Measurements from ENCODE around the gene SAMD11.

Gene SAMD11

DNA sequence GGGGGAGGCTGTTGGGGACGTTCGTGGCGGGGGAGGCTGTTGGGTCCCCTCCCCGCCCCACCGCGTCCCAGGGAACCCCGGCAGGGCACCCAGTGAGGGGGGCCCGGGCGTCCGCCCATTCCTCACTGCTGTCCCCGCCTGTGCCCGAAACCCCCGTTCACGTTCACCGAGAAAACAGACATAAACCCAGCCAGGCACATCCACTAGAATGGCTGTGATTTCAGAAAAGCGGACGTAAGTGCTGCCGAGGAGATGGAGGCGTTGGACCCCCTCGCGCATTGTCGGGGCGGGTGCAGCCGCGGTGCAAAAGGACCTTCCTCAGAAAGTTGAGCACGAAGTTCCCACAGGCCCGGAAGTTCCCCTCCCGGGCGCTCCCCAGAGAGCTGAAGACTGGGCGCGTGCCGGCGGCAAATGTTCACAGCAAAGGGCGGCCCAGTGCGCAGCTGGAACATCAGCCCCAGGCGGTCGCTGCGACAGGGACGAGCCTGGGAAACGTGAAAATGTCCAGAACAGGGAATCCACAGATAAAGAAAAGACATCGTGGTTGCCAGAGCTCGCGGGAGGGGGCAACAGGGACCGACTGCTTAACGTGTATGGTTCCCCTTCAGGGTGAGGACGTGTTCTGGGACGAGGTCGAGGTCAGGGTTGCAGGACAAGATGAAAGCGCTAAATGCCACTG lies 18.5 kb upstream of the SAMD11 start:
- no peak for DNase-seq

DNA sequence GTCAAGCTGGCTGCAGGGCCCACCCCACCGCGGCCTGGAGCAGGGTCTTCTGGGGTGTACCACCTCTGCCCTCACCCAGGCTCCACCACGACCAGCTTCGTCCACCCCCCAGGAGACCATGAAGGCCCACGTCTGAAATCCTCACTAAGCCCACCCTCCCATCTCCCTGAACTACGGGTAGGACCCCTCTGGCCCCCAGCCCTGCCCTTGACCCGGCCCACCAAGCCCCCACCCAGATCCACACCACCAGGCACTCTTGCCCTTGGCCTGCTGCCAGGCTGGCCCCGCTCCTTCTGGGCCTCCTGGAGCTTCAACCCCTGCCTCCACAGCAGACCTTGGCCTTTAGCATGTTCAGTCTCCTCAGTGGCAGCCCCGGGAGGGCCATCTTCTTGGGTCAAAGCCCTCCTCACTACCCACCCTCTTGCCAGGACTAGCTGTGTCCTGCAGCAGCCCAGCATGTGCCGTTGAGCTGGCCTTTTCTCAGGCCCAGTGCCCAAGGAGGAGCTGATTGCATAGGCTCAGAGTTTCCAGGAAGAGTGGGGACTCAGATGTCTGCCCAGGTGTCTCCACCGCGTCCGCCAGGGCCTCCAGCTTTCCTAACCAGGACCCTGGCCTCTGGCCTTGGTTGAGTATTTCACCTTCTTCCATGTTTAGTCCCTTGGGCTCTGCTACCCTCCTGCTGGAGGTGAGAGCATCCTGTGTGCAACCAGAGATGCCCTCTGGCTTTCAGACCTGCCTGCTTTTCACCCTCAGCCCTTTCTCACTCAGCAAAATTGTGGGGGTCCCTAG lies 17.7 kb upstream of the SAMD11 start:
- DNase-seq = no peak

DNA sequence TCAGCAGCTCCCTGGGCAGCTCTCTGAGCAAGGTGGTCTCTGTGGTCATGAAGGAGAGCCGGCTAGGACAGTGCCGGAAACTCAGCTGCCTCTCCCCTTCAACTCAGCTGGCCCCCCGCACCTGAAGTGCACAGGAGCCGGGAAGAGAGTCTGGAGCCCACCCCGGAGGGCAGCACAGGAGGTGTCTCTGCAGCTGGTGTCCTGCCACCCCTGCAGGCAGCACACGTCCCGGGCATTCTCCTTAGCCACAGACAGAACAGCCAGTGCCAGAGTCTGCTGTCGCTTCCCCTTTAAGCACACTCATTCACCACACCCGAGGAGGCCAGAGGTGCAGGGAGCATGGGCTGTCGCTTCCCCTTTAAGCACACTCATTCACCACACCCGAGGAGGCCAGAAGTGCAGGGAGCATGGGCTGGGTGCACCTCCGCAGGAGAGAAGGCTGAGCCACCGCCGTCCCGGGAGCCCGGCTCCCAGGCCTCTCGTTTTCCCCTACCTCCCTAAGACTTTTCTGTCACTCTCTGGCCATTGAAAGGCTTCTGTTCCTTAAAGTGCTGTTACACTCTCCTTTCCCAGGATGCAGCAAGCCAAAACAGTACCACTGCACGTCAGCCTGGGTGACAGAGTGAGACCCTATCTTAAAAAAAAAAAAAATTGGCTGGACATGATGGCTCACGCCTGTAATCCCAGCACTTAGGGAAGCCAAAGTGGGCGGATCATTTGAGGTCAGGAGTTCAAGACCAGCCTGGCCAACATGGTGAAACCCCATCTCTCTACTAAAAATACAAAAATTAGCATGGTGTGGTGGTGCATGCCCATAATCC lies 16.9 kb upstream of the SAMD11 start:
- DNase-seq = no peak

- no peak for DNase-seq
These were observed 15.9 kb upstream of the SAMD11 start for GRCh38 chr1:907611-908451.

- no peak for DNase-seq
These were observed 15.1 kb upstream of the SAMD11 start for GRCh38 chr1:908661-909060.

- DNase-seq = no peak
These were observed 13.8 kb upstream of the SAMD11 start for GRCh38 chr1:909861-910310.

DNA sequence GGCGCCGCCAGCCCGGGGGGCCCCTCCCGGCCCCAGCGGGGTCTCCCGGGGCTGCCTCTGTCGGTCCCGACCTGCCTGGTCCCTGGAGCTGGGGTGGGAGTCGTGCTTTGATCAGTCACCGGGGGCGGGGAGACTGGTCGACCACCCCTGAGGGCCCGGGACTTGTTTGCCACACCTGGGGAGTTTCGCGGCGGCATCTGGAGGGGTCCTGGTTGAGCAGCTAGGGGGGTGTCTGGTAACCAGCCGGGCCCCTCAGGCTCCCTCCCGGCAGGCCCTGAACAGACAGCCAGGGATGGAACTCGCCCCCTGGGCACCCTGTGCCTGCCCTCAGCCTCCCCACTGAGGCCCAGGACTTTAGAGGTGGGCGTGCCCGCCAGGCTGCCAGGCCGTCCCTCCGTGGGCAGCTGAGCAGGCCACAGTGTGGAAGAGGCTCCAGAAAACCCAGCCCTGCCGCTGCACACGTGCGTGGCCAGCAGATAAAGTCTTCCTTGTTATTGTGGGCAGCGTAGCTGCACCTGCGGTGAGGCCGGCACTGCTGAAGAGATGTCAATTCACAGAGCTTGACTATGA lies 13.3 kb upstream of the SAMD11 start:
- no peak for DNase-seq

DNA sequence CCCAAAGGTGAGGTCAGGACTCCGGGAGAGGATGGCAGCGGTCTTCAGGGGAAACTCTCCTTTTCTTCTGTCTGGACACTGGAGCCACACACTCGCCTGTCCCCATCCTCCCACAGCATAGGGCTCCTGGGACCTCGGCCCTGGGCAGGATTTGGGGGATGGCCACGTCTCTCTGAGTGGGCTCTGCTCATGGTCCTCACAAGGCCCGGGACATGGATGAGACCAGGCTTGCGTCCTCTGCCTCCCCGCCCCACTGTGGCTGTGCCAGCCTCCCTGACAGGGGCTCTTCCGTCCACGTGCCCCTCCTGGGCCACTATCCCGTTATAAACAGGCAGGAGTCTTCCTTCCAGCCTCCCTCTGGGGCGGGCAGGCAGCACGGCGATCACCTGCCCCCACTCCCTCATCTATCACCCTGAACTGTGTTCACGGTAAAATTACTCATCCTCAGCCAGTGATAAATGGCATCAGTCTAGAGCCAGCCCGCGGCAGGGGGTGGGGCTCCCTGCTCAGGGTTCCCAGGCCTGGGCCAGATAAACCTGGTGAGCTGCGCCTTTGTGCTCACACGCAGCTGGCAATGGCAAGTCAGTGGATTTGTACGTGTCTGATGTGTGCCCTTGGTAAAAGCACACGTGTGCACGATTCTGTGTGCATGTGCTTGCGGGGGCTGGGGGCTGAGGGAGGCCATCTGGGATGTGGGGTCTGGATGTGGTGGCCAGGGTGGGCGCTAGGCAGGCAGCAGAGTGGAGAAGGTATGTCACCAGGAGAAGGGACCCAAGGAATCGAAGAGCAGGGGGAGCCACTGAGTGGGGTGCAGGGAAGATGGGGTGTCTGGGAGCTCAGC lies 12.6 kb upstream of the SAMD11 start:
- DNase-seq = no peak

- DNase-seq = no peak
These were observed 11.6 kb upstream of the SAMD11 start for GRCh38 chr1:911875-912739.

DNA sequence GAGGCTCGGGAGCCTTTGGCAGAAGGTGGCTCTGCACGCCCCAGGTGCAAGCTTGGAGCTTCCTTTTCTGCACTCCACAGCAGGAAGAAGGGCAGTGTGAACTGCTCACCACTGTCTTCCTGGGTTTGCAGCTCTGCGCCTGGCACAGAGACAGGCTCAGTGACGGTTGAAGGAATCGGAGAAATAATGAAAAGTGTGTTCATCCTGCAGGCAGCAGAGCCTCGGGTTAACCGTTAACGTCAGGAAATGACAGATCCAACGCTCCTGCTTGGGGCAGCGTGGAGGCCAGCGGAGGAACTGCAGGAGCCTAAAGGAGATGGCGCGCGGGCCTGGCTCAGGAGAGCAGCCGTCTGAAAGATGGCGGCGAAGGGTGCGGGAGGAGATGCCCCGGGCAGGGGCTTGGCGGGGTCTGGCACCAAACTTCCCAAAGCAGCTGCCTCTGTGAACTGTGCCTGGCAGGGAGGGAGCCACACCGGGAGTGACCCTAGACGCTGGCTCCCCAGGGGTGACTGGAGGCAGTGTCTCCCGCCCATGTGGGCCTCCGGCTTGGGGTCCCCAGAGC lies 10.9 kb upstream of the SAMD11 start:
- no peak for DNase-seq

- DNase-seq = no peak
These were observed 10.1 kb upstream of the SAMD11 start for GRCh38 chr1:913491-914130.

GRCh38 chr1:914131-914890 lies 9.4 kb upstream of the SAMD11 start:
- no peak for DNase-seq

DNA sequence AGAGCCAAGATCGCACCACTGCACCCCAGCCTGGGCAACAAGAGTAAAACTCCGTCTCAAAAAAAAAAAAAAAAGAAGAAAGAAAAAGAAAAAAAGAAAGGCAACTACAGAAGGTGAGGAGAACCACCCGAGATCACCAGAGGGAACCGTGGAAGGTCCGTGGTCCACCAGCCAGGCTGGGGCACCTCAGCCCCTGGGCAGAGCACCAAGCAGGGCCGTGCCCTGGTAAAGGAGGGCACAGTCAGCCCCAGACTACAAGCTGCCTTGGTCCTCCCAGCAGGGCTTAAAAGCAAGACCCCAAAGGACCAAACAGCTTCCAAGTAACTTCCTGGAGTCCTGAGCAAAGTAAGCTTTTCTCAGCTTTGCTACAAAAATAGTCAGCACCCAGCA lies 8.8 kb upstream of the SAMD11 start:
- DNase-seq = no peak

- no peak for DNase-seq
These were observed 8.2 kb upstream of the SAMD11 start for GRCh38 chr1:915295-916172.

DNA sequence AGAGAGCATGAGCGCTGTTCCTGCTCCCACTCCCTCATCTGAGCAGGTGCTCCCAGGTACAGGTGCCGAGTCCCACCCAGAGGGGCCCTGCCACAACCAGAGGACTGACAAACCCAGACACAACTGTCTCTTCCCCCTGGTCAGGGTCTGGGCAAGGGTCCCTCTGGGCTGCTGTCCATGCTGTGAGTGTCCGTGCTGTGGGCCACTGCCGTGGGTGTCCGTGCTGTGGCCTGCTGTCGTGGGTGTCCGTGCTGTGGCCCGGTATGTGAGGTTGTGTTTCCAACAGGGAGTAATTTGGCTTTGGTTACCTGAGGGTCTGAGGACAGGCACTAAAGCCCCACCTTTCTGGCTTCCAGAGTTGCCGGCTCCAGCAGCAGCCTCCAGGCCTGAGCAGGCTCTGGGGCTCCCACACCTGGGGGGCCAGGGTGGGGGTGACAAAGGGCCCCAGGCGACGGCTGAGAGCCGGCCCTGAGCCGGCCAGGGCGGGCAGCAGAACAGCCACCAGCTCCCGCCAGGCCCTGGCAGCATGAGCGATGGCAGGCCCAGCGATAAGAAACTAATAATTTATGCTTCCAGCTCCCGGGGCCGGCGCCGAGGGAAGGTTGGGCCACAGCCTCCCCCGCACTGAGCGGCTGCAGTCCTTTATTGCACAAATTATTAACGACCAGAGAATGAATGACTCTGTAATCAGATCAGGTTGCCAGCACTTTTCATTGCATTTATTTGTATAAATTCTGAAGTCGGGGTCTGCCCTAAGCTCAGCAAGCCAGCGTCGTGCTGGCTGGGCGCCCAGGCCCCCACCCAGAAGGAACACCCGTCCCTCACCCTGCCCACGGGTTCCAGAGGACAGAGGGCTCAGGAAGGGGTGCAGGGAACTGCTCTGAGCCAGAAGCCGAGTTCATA lies 7.3 kb upstream of the SAMD11 start:
- DNase-seq = no peak

DNA sequence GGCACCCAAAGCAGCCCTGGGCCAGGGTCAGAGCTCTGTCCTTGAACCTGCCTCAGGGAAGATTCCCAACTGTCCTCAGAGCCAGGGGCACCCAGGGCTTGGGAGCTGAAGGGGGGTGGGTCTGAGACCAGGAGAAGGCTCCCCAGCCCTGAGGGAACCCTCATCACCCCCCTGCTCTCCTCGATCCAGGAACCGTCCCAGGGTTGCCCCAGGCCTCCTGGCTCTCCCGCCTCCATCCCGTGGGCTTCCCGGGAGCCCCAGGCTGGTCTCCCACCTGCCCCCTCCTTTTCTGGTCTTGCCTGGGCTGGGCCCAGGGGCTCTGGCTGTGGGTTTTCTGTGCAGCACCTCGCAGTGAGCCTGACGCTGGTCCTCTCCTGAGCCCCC lies 6.7 kb upstream of the SAMD11 start:
- DNase-seq = no peak
